Vagina (tissue), 2 donors: ENCODE results near the gene SOX12. TPM values are rescaled to one million over a fixed set of nuclear protein-coding genes. Genes with fewer than 3 reads are reported as not detected.

Source experiments
- DNase-seq, 2 donors: peaks; one replicate each; pipeline ENCODE4 v3.0.0-alpha.2; 2017; ENCODE audit errors: extremely low spot score in 2 of 2
- H3K27ac ChIP-seq: fragments of 200-600 bp; sonication (generic); one replicate; pipeline ENCODE4 v1.5.1; 2019
- H3K27me3 ChIP-seq: fragments of 200-600 bp; sonication (generic); one replicate; pipeline ENCODE4 v1.5.1; 2019
- H3K36me3 ChIP-seq, 2 donors: fragments of 200-600 bp; sonication (generic); one replicate each; pipeline ENCODE4 v1.5.1; 2017 to 2019
- H3K4me1 ChIP-seq: fragments of 200-600 bp; sonication (generic); one replicate; pipeline ENCODE4 v1.5.1; 2019
- H3K4me3 ChIP-seq, 2 donors: fragments of 200-600 bp; sonication (generic); 1 replicate in 1 of 2; 2 replicates in 1 of 2; pipeline ENCODE4 v1.5.1; 2016 to 2019
- H3K9me3 ChIP-seq: fragments of 200-600 bp; sonication (generic); one replicate; pipeline ENCODE4 v1.5.1; 2019
- POLR2A ChIP-seq, 2 donors: fragments of 450-650 bp; IDR thresholded peaks; one replicate each; pipeline ENCODE4 v1.6.1; 2017; ENCODE audit warnings: antibody characterized with exemption in 2 of 2, mild to moderate bottlenecking in 2 of 2, moderate library complexity in 2 of 2
- POLR2AphosphoS5 ChIP-seq, 2 donors: sonication (generic); formaldehyde crosslinking; IDR thresholded peaks; one replicate each; pipeline ENCODE4 v1.9.0; 2017; ENCODE audit warnings: antibody characterized with exemption in 2 of 2, mild to moderate bottlenecking in 2 of 2, low read depth in 1 of 2; ENCODE audit not compliant: insufficient read depth in 1 of 2
- intact Hi-C: fragments of 100-400 bp; cut with DNase I; formaldehyde crosslinking; loops from one replicate; pipeline ENCODE4 v1.15.1; 2023
- total RNA-seq: library from RNA; depleted of rRNA; stranded (reverse); fragments of >200 nt; gene quantifications from one replicate; pipeline ENCODE4 v1.2.3, GENCODE V29; 2016
- TF ChIP-seq, protein P1 (sequence below), 3 experiments: fragments of 450-650 bp in 2 of 3; fragments of 200-600 bp in 1 of 3; sonication (generic) in 1 of 3; IDR thresholded peaks; one replicate each; pipeline ENCODE4 v1.5.1; 2017 to 2019; ENCODE audit warnings: antibody characterized with exemption in 3 of 3, mild to moderate bottlenecking in 2 of 3, moderate library complexity in 2 of 3

Gene SOX12
- total RNA-seq: 4.4 TPM

DNA sequence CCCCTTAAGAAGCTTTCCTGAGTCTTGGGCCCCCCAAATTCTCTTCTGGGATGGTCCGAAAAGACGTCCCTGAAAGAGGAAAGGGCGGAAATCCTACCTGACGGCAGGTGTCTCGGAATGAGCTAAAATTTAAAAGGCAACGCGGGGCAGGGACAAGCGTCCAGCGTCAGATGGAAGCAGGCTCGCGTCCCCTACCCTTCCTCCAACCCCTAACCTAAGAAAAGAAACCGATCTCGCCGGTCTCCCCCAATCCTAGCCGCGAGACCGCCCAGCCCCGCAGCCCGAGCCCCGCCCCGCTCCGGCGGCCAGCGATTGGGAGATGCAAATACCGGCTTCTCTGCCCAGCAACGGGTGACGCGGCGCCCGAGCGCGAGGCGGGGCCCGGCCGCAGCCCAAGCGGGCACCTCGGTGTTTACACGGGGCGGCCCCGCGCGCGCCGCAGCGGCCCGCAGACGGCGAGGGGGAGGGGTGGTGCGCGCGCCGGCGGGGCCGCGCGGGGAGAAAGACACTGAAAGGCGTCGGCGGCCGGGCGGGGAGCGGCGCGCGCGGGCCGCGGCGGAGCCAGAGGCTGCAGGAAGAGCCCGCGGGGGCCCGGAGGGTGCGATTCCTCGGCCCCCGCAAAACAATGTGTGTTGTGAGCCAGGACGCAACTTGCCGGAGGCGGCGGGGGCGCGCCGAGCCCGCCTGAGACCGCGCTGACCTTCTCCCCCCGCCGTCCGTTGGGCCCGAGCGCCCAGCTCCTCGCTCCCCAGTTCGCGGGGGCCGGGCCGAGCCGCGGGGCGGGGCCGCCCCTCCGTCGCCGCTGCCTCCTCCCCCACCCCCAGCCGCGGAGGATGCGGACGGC lies at the start of gene SOX12:
TSS of gene SOX12 (plus strand) at position 508 of the 844 bp plus-strand sequence. CDS start 373 bp downstream, outside the sequence.
- peak in 1 of 2 donors; percentile 38 for TF ChIP-seq POLR2A (IDR thresholded peaks at IDR 0.05)
- TF ChIP-seq POLR2AphosphoS5 (IDR thresholded peaks at IDR 0.05; ENCODE audit: insufficient read depth in 1 of 2, low read depth in 1 of 2): peak in 1 of 2 donors; percentile 49
- TF ChIP-seq, protein P1, sequence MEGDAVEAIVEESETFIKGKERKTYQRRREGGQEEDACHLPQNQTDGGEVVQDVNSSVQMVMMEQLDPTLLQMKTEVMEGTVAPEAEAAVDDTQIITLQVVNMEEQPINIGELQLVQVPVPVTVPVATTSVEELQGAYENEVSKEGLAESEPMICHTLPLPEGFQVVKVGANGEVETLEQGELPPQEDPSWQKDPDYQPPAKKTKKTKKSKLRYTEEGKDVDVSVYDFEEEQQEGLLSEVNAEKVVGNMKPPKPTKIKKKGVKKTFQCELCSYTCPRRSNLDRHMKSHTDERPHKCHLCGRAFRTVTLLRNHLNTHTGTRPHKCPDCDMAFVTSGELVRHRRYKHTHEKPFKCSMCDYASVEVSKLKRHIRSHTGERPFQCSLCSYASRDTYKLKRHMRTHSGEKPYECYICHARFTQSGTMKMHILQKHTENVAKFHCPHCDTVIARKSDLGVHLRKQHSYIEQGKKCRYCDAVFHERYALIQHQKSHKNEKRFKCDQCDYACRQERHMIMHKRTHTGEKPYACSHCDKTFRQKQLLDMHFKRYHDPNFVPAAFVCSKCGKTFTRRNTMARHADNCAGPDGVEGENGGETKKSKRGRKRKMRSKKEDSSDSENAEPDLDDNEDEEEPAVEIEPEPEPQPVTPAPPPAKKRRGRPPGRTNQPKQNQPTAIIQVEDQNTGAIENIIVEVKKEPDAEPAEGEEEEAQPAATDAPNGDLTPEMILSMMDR (IDR thresholded peaks at IDR 0.05): no peak
- H3K36me3 ChIP-seq: no peaks in the 10 kb centered on the region
- DNase-seq: peak in 1 of 2 donors; percentile 97
- no peaks in the 10 kb centered on the region for H3K9me3 ChIP-seq
- intact Hi-C loops: loop anchor here (10.0 kb wide), 1 partner anchor 50 kb away; no protein-coding TSS in a partner anchor
- H3K27me3 ChIP-seq: no peaks in the 10 kb centered on the region
- peak within 1 kb of the TSS; percentile 96 for H3K27ac ChIP-seq
- H3K4me3 ChIP-seq: peak within 1 kb of the TSS; percentile 69 to 97
- peaks cover 55% of the 10 kb centered on the region for H3K4me1 ChIP-seq

DNA sequence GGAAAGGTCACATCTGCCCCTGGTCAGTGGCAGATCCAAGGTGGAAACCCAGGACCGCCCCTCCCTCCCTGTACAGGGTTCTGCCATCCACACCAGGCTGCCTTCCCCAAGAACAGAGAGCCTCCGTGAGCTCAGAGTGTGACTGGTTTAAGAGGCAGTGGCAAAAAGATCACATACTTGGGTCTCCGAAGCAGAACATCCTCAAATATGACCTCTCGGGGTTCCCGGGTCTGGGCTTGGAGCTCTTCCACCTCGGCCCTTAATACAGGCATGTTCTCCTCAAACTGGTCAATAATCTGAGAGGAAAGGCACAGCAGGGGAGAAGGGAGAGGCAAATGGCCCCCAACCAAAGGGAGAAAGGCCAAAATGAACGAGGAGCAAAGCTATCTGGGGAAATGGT lies 49.6 kb upstream of the SOX12 start:
- Histone ChIP-seq H3K36me3 (no peaks in the 10 kb centered on the region), H3K4me1 (no peaks in the 10 kb centered on the region), H3K27ac (no peak overlapping the region), H3K27me3 (no peaks in the 10 kb centered on the region), H3K4me3 (no peak overlapping the region), H3K9me3 (no peaks in the 10 kb centered on the region)
- TF ChIP-seq POLR2AphosphoS5 (IDR thresholded peaks at IDR 0.05; ENCODE audit: insufficient read depth in 1 of 2, low read depth in 1 of 2): no peak
- TF ChIP-seq, protein P1 (IDR thresholded peaks at IDR 0.05): no peak
- no peak for TF ChIP-seq POLR2A (IDR thresholded peaks at IDR 0.05)
- peak in 1 of 2 donors; percentile 81 for DNase-seq
- intact Hi-C loops: loop anchor here (10.0 kb wide), 1 partner anchor 49 kb away; the partner anchor contains the start of gene SOX12

DNA sequence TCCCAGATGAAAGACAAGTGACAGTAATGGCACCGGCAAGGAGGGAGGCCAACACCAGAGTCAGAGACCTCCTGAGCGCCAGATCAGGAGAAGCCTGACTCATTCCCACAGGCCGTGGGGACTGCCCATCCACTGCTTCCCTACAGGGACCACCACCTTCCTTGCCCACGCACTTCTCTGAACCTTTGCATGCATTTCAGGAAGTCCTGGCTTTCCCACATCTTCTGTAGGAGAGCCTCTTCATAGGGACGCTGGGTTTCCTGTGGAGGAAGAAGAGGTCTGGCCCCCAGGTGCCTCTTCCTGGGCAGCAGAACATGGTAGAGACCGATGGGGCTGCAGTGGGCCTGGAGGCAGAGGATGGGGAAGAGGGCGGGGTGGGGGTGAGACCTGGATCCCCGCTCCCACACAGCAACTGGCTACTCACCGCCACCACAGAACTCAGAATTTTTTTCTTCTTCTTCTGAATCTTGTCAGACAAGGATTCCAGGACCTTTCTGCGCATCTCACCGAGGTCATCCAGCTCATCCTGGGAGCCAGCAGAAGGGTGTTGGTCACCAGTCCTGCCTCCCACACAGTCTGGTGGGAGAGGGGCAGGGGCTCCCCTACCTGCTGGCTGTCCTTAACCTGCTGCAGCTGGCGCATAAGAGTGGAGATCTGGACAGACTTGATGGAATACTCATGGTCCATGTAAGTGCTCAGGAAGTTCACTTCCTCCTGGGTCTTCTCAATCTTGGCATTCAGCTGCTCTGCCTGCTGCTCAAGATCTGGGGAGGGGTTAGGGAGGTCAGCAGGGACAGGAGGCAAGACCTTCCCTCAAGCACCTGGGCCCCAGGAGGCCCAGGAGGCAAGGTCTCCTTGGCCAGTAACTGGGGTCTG lies 48.5 kb upstream of the SOX12 start:
- Histone ChIP-seq H3K36me3 (no peaks in the 10 kb centered on the region), H3K4me3 (no peak overlapping the region), H3K9me3 (no peaks in the 10 kb centered on the region), H3K27me3 (no peaks in the 10 kb centered on the region), H3K27ac (no peak overlapping the region), H3K4me1 (no peaks in the 10 kb centered on the region)
- TF ChIP-seq POLR2AphosphoS5 (IDR thresholded peaks at IDR 0.05; ENCODE audit: insufficient read depth in 1 of 2, low read depth in 1 of 2) (no peak), POLR2A (IDR thresholded peaks at IDR 0.05) (no peak)
- TF ChIP-seq, protein P1 (IDR thresholded peaks at IDR 0.05): no peak
- DNase-seq: peak in 1 of 2 donors; percentile 77
- intact Hi-C loops: loop anchor here (10.0 kb wide), 1 partner anchor 48 kb away; the partner anchor contains the start of gene SOX12

DNA sequence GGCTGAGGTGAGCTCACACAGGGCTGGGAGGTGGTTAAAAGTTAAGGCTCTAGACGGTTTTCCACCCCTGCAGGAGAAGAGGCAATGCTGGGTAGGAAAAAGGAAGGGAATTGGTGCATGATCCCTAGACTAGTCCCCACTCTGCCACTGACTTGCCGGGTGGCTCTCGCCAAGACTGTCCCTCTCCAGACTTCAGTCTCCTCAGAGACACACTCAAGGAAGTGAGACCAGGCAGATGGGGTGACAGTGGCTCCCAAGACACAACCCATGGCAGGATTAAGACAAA lies 47.9 kb upstream of the SOX12 start:
- no peaks in the 10 kb centered on the region for H3K4me1 ChIP-seq
- H3K4me3 ChIP-seq: no peak overlapping the region
- H3K36me3 ChIP-seq: no peaks in the 10 kb centered on the region
- no peak overlapping the region for H3K27ac ChIP-seq
- no peaks in the 10 kb centered on the region for H3K27me3 ChIP-seq
- H3K9me3 ChIP-seq: no peaks in the 10 kb centered on the region
- intact Hi-C loops: loop anchor here (10.0 kb wide), 1 partner anchor 47 kb away; the partner anchor contains the start of gene SOX12
- TF ChIP-seq POLR2A (IDR thresholded peaks at IDR 0.05): no peak
- TF ChIP-seq, protein P1 (IDR thresholded peaks at IDR 0.05): no peak
- no peak for DNase-seq
